Muscle of arm (tissue), 12 donors: ENCODE measurements around the gene TRIM32. TPM values are rescaled to one million over a fixed set of nuclear protein-coding genes. Genes with fewer than 3 reads are reported as not detected.

ENCODE experiments used
- DNase-seq: peaks from one replicate; pipeline ENCODE4 v3.0.0-alpha.2; 2013
- polyA plus RNA-seq, 12 donors: library from polyadenylated mRNA; unstranded; fragments of 120-200 nt; gene quantifications; one replicate each; pipeline ENCODE4 v1.2.1, GENCODE V29; 2013; ENCODE audit not compliant: insufficient read length in 12 of 12

The TRIM32 gene
- polyA plus RNA-seq, 12 donors, result 11.1 to 16.3 (median 12.6) TPM; not detected in 1

GRCh38 chr9:116703634-116704033 lies 16.5 kb downstream of the TRIM32 start:
- no peak for DNase-seq

GRCh38 chr9:116704470-116704869 lies 17.4 kb downstream of the TRIM32 start:
- DNase-seq, result no peak

GRCh38 chr9:116705531-116705930 lies 18.4 kb downstream of the TRIM32 start:
- DNase-seq, result no peak

DNA sequence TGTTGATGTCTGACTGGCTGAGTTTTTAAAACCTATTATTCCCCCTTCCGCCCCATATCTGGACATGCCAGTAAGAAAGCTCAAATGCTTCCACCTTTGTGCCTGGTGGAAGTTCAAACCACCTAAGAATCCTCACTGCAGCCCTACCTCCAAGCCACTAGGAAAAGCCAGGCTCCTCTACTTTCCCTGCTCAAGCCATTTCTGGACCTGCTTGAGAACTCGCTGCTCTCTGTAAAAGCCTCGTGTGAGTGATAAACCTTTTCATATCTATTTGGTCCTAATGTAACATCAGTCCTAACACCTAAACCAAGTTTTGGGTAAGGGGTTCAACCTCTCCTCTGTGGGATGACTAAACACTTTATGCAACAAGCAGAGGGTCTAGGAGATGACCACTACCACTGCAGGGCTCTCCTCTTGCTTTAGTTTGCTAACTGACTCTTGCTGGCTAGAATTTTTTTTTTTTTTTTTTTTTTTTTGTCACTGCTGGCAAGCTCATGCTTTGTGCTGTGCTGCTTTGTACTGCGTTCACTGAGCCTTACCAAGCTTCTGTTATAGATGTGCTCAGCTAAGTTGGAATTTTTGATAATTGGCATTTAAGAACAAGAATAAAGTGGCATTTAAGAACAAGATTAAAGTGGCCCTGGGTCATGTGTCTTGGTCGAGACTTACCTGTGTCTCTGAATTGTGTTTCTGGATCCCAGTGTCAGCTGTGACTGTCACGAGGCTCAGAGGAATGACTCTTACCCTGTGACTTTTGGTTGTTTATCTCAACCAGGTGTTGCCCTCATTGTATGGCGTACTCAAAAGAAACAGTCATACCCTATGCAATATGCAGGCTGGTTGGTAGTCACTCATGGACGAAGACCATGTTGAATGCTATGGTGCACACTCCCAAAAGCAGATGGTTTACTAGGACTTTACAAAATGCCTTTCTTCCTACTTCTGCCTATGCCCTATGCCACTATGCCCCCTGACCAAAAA lies 19.5 kb downstream of the TRIM32 start:
- no peak for DNase-seq

- DNase-seq, result no peak
Observed at GRCh38 chr9:116712781-116713180, 25.7 kb downstream of the TRIM32 start.

GRCh38 chr9:116713271-116713670 lies 26.2 kb downstream of the TRIM32 start:
- DNase-seq, result no peak

- no peak for DNase-seq
Observed at GRCh38 chr9:116715751-116716150, 28.6 kb downstream of the TRIM32 start.

- DNase-seq, result no peak
Observed at GRCh38 chr9:116716438-116716837, 29.3 kb downstream of the TRIM32 start.

DNA sequence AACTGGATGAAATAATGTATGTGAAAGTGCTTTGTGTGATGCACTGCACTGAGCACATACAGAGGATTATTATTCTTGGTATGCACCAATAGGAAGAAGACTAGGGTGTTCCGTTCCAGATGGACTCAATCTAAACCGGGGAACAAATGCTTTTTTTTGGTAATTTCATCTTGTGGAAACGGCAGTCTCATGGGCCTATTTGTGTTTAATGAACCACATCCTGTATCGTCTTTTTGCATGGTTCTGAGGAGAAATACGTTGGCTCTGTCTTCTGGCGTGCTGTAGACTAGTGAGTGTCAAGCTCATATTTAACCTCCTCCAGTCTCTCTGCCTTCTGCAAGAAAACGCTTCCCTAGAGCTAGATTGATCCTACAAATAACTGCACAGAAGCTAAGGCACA lies 30.0 kb downstream of the TRIM32 start:
- peak; percentile 86 for DNase-seq

GRCh38 chr9:116718111-116718510 lies 31.0 kb downstream of the TRIM32 start:
- no peak for DNase-seq

DNA sequence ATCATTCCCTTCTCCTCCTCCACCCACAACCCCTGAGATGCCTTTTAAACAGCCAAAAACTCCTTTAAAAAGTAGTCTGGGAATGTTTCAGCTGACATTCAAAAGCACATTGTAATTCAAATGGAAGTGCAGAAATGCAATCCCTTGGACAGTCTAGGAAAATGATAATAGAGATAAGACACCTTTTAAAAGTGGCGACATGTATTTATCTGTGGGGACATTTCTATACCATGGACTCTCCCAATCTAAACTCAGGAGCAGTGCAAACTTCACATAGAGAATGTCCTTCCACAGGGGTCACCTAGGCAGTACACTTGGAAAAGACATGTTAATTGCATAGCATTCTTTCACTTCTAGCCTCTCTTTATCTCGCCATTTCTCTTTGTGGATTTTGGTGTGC lies 33.0 kb downstream of the TRIM32 start:
- DNase-seq, result no peak

DNA sequence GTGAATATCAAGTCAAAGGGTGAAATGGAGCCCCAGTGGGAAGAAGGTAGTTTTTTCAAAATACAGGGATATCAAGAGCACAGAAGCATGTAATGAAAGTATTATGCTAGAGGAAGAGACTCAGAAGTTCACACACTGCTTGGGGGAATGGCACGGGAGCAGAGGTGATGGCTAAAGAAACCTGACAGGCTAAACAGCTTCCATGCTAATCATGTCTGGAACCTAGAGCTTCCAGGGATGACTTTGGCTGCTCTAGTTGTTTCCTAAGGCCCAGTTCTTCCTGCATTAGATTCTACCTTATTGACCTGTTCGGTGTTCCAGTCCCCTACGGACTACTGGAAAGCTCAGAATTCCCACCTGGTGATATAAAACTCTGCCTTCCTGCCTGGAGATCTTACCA lies 34.3 kb downstream of the TRIM32 start:
- no peak for DNase-seq

DNA sequence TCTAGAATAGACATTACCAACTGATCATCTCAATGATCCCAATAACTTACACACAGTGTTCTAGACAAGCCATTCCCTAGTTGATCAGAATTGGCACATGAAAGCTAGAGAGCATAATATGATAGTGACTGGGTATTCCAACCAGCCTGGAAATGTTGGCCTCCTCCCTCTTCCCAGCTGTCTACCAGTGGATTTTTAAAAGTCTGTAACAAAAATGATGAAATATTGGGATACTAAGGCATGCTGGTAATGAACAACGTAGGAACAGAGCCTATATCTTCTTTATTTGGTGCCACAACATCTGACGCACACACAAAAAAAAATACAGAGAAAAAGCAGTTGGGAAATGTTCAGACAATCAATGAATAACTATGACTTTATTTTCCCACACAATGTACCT lies 34.8 kb downstream of the TRIM32 start:
- DNase-seq, result no peak

- DNase-seq, result no peak
Observed at GRCh38 chr9:116724123-116724522, 37.0 kb downstream of the TRIM32 start.

DNA sequence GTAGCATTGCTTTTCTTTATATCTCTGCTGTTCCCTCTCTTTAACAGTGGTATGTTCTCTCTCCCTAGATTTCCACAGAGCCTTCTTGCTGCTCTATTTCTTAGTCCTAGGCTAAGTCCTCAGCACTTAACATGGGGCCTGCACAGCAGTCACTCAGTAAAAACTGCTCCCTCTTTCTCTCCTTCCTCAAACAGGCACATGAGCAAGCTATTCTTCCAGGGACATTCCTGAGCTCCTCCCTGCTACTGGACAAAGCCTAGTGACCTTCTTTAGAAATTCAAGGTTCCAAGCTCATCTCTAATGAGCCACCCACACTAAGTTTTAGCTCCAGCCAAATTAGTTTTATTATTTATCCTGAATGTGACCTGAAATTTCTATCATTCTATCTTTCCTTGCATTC lies 39.5 kb downstream of the TRIM32 start:
- DNase-seq, result no peak

GRCh38 chr9:116733010-116733641 lies 46.0 kb downstream of the TRIM32 start:
- DNase-seq, result no peak

- DNase-seq, result no peak
Observed at GRCh38 chr9:116736399-116737151, 49.5 kb downstream of the TRIM32 start.

GRCh38 chr9:116737152-116737546 lies 50.0 kb downstream of the TRIM32 start:
- peak; percentile 30 for DNase-seq

GRCh38 chr9:116741086-116741740 lies 54.1 kb downstream of the TRIM32 start:
- DNase-seq, result no peak

DNA sequence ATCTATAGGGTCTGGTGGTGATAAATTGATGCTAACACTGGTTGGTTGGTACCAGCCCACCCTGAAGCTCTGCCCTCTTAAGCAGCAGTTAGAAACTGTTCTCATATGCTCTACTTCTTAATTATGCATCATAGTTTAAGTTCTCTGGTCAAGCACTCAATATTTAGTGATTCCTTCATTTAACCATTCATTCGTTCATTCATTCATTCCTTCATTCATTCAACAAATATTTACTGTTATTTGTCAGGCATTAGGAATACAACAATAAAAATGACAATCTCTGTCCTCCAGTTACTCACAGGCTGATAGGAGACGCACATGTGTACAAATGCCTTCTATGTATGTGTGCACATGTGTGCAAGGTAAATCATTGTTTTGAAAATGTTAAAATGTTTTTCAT lies 54.6 kb downstream of the TRIM32 start:
- no peak for DNase-seq

- DNase-seq, result no peak
Observed at GRCh38 chr9:116749176-116749575, 62.1 kb downstream of the TRIM32 start.

GRCh38 chr9:116749772-116750171 lies 62.7 kb downstream of the TRIM32 start:
- no peak for DNase-seq
